ENCODE measurements around the gene LIX1. TPM values are rescaled to one million over a fixed set of nuclear protein-coding genes. Genes with fewer than 3 reads are reported as not detected.

The LIX1 gene
- total RNA-seq, 1 experiment from 2014 or later: not detected

DNA sequence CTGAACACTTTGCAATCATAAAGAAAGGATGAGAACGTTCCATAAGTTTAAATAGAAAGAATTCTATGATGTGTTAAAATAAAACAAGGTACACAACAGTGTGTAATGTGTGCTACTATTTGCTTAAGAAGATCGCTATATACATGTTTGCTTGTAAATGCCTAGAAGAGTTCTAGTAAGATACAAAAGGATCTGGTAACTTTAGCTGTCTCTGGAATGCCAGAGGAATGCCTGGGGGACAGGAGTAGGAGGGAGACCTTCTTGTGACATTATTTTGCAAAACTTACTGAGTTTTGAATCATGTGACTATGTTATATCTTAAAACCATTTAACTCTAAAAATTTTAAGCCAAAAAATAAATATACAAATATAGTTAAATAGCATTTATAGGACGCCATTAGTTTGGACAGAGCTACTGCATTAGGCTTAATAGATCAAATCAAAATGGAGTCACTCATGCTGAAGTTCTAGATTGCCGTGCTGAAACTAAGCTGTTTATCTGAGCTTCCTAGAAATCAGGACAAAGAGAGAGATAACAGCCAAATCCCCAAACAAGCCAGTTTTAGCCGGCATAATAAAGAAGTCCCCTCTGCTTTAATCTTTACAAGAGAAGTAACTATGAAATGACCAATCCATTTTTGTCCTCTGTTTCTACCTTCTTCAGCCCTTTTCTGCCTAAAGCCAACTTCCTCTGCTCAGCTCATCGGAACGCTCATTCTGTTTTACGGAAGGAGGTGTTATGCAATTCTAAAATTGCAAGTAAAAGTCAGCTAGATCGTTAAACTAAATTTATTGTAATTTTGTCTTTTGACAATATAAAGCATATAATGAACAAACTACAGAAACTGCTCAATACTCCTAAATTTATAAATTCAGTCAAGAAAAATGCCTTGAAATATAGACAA lies 44.8 kb downstream of the LIX1 start:
- no peak for DNase-seq
- Mint-ChIP-seq H3K36me3 (ENCODE audit: insufficient read depth, unreplicated experiment) (no peaks in the 10 kb centered on the region), H3K27me3 (ENCODE audit: unreplicated experiment) (no peaks in the 10 kb centered on the region), H3K4me3 (ENCODE audit: low read depth, unreplicated experiment) (no peak overlapping the region), H3K4me1 (ENCODE audit: low read depth, unreplicated experiment) (no peaks in the 10 kb centered on the region), H3K27ac (ENCODE audit: unreplicated experiment) (no peak overlapping the region), H3K9me3 (ENCODE audit: low read depth, unreplicated experiment) (no peaks in the 10 kb centered on the region)
- intact Hi-C loops (cut with micrococcal nuclease; ENCODE audit: unreplicated experiment): no loop called here
- CTCF ChIA-PET: no interaction called here
- TF ChIP-seq CTCF (IDR thresholded peaks at IDR 0.05; ENCODE audit: unreplicated experiment): no peak
- no TSS peak for BruUV-seq (replicated peaks)

- Mint-ChIP-seq H3K9me3 (ENCODE audit: low read depth, unreplicated experiment) (no peaks in the 10 kb centered on the region), H3K4me1 (ENCODE audit: low read depth, unreplicated experiment) (no peaks in the 10 kb centered on the region), H3K4me3 (ENCODE audit: low read depth, unreplicated experiment) (no peak overlapping the region), H3K27me3 (ENCODE audit: unreplicated experiment) (no peaks in the 10 kb centered on the region), H3K36me3 (ENCODE audit: insufficient read depth, unreplicated experiment) (no peaks in the 10 kb centered on the region), H3K27ac (ENCODE audit: unreplicated experiment) (no peak overlapping the region)
- BruUV-seq (replicated peaks): no TSS peak
- CTCF ChIA-PET: no interaction called here
- intact Hi-C loops (cut with micrococcal nuclease; ENCODE audit: unreplicated experiment): no loop called here
- DNase-seq: no peak
- TF ChIP-seq CTCF (IDR thresholded peaks at IDR 0.05; ENCODE audit: unreplicated experiment): no peak
Measured at GRCh38 chr5:97096846-97097245, 45.6 kb downstream of the LIX1 start.

- DNase-seq: no peak
- no peaks in the 10 kb centered on the region for H3K4me1 Mint-ChIP-seq (ENCODE audit: low read depth, unreplicated experiment)
- no peaks in the 10 kb centered on the region for H3K36me3 Mint-ChIP-seq (ENCODE audit: insufficient read depth, unreplicated experiment)
- no peak for TF ChIP-seq CTCF (IDR thresholded peaks at IDR 0.05; ENCODE audit: unreplicated experiment)
- no peak overlapping the region for H3K27ac Mint-ChIP-seq (ENCODE audit: unreplicated experiment)
- H3K27me3 Mint-ChIP-seq (ENCODE audit: unreplicated experiment): no peaks in the 10 kb centered on the region
- no peaks in the 10 kb centered on the region for H3K9me3 Mint-ChIP-seq (ENCODE audit: low read depth, unreplicated experiment)
- no TSS peak for BruUV-seq (replicated peaks)
- CTCF ChIA-PET: no interaction called here
- intact Hi-C loops (cut with micrococcal nuclease; ENCODE audit: unreplicated experiment): no loop called here
- no peak overlapping the region for H3K4me3 Mint-ChIP-seq (ENCODE audit: low read depth, unreplicated experiment)
Measured at GRCh38 chr5:97096191-97096590, 46.2 kb downstream of the LIX1 start.

DNA sequence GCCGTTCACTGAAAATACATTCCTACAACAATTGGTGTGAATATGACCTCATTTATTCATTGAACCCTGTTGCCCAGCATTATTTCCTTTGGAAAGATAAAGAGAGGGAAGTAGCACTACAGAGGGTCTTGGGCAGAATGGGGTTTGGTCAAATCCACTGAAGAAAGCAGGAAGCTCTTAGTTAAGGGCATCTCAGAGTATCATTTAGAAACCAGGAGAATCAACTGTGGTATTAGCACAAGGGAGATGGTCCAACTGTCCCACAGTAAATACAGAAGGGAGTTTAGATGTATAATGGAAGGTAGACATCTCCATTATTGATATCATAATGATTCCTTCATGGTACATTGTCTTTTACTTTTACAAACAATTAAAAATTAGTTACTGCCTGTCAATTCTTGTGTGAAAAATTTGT lies 47.1 kb downstream of the LIX1 start:
- intact Hi-C loops (cut with micrococcal nuclease; ENCODE audit: unreplicated experiment): no loop called here
- Mint-ChIP-seq H3K27ac (ENCODE audit: unreplicated experiment) (no peak overlapping the region), H3K36me3 (ENCODE audit: insufficient read depth, unreplicated experiment) (no peaks in the 10 kb centered on the region), H3K9me3 (ENCODE audit: low read depth, unreplicated experiment) (no peaks in the 10 kb centered on the region), H3K27me3 (ENCODE audit: unreplicated experiment) (no peaks in the 10 kb centered on the region), H3K4me3 (ENCODE audit: low read depth, unreplicated experiment) (no peak overlapping the region), H3K4me1 (ENCODE audit: low read depth, unreplicated experiment) (no peaks in the 10 kb centered on the region)
- no peak for TF ChIP-seq CTCF (IDR thresholded peaks at IDR 0.05; ENCODE audit: unreplicated experiment)
- BruUV-seq (replicated peaks): no TSS peak
- CTCF ChIA-PET: no interaction called here
- no peak for DNase-seq
